Upper lobe of right lung (tissue), 1 donor: ENCODE measurements around the gene CHDH. TPM values are rescaled to one million over a fixed set of nuclear protein-coding genes. Genes with fewer than 3 reads are reported as not detected.
A peak's percentile ranks its signal among the peaks of the same experiment; 100 is the strongest.

Experiments used
- ATAC-seq: fragments of 200-7000 bp; cut with Tn5 transposase; one replicate; pipeline ENCODE4 v1.9.1; 2020; ENCODE audit warnings: mild to moderate bottlenecking, moderate library complexity
- DNase-seq: peaks from one replicate; pipeline ENCODE4 v3.0.0-alpha.2; 2020
- H3K27ac ChIP-seq: fragments of 200-600 bp; one replicate; pipeline ENCODE4 v1.8.0; 2022
- H3K27me3 ChIP-seq: fragments of 200-600 bp; one replicate; pipeline ENCODE4 v1.8.0; 2022; ENCODE audit warnings: mild to moderate bottlenecking
- H3K36me3 ChIP-seq: fragments of 200-600 bp; one replicate; pipeline ENCODE4 v1.8.0; 2022
- H3K4me1 ChIP-seq: fragments of 200-600 bp; one replicate; pipeline ENCODE4 v1.8.0; 2022
- H3K4me3 ChIP-seq: fragments of 200-600 bp; one replicate; pipeline ENCODE4 v1.8.0; 2022; ENCODE audit warnings: mild to moderate bottlenecking
- H3K9me3 ChIP-seq: fragments of 200-600 bp; one replicate; pipeline ENCODE4 v1.8.0; 2022
- CTCF ChIP-seq: fragments of 200-600 bp; IDR thresholded peaks from one replicate; pipeline ENCODE4 v1.8.0; 2022; ENCODE audit warnings: antibody characterized with exemption
- intact Hi-C: fragments of 100-400 bp; cut with DNase I; formaldehyde crosslinking; loops from one replicate; pipeline ENCODE4 v1.11.0; 2022
- total RNA-seq: library from RNA; stranded (reverse); fragmentation: NEBNext Ultra II Directional; extraction: Animal tissue kit (Norgen Biotek cat#: 25700); gene quantifications from one replicate; pipeline ENCODE4 v1.2.1, GENCODE V29; 2021
- donor health status: DM: no; HTN: yes; CAD: no; lungs with severe emphysema.

Gene CHDH
- total RNA-seq, 1 donor from 2014 or later: 10.9 TPM

GRCh38 chr3:53773611-53774368 lies 72.4 kb downstream of the CHDH start:
- no peak overlapping the region for H3K27ac ChIP-seq
- H3K9me3 ChIP-seq: no peaks in the 10 kb centered on the region
- no peaks in the 10 kb centered on the region for H3K36me3 ChIP-seq
- intact Hi-C loops: no loop called here
- H3K27me3 ChIP-seq: no peaks in the 10 kb centered on the region
- DNase-seq: no peak
- no peak for TF ChIP-seq CTCF
- H3K4me3 ChIP-seq: no peak overlapping the region
- peaks cover 28% of the 10 kb centered on the region for H3K4me1 ChIP-seq
- peak; percentile 65 for ATAC-seq

- DNase-seq (no peak), ATAC-seq (no peak)
- Histone ChIP-seq H3K36me3 (no peaks in the 10 kb centered on the region), H3K27me3 (no peaks in the 10 kb centered on the region), H3K27ac (no peak overlapping the region), H3K4me1 (peaks cover 28% of the 10 kb centered on the region), H3K9me3 (no peaks in the 10 kb centered on the region), H3K4me3 (no peak overlapping the region)
- intact Hi-C loops: no loop called here
- no peak for TF ChIP-seq CTCF
Observed at GRCh38 chr3:53773021-53773436, 73.2 kb downstream of the CHDH start.

GRCh38 chr3:53772562-53772961 lies 73.7 kb downstream of the CHDH start:
- Histone ChIP-seq H3K36me3 (no peaks in the 10 kb centered on the region), H3K4me1 (peaks cover 28% of the 10 kb centered on the region), H3K4me3 (no peak overlapping the region), H3K27ac (no peak overlapping the region), H3K27me3 (no peaks in the 10 kb centered on the region), H3K9me3 (no peaks in the 10 kb centered on the region)
- ATAC-seq (no peak), DNase-seq (no peak)
- intact Hi-C loops: no loop called here
- no peak for TF ChIP-seq CTCF

- peaks cover 12% of the 10 kb centered on the region for H3K4me1 ChIP-seq
- no peak for ATAC-seq
- no peak for TF ChIP-seq CTCF
Observed at GRCh38 chr3:53768478-53769459, 77.5 kb downstream of the CHDH start.

GRCh38 chr3:53766706-53767105 lies 79.5 kb downstream of the CHDH start:
- H3K4me3 ChIP-seq: no peak overlapping the region
- no peak for DNase-seq
- H3K27me3 ChIP-seq: no peaks in the 10 kb centered on the region
- H3K4me1 ChIP-seq: no peaks in the 10 kb centered on the region
- H3K9me3 ChIP-seq: no peaks in the 10 kb centered on the region
- intact Hi-C loops: no loop called here
- H3K36me3 ChIP-seq: no peaks in the 10 kb centered on the region
- ATAC-seq: no peak
- no peak overlapping the region for H3K27ac ChIP-seq
- no peak for TF ChIP-seq CTCF

More at GRCh38 chr3:53768478-53769459, 77.5 kb downstream of the CHDH start:
- intact Hi-C loops: no loop called here
- no peaks in the 10 kb centered on the region for H3K9me3 ChIP-seq
- no peak overlapping the region for H3K4me3 ChIP-seq
- H3K36me3 ChIP-seq: no peaks in the 10 kb centered on the region
- DNase-seq: no peak
- no peak overlapping the region for H3K27ac ChIP-seq
- H3K27me3 ChIP-seq: no peaks in the 10 kb centered on the region
